Nephron progenitor cell (in vitro differentiated cells): ENCODE results near the gene DNAH9.

Source experiments
- DNase-seq: peaks from one replicate; pipeline ENCODE4 v3.0.0; 2021
- H3K27ac Mint-ChIP-seq: 2 replicates; pipeline ENCODE4 v1.8.0; 2021; ENCODE audit warnings: mild to moderate bottlenecking, moderate library complexity, mixed read lengths
- H3K27me3 Mint-ChIP-seq: 2 replicates; pipeline ENCODE4 v1.8.0; 2021; ENCODE audit warnings: mild to moderate bottlenecking, low read depth, mixed read lengths; ENCODE audit not compliant: poor library complexity
- H3K36me3 Mint-ChIP-seq: 2 replicates; pipeline ENCODE4 v1.8.0; 2021; ENCODE audit warnings: low read depth, mixed read lengths
- H3K4me1 Mint-ChIP-seq: 2 replicates; pipeline ENCODE4 v1.8.0; 2021; ENCODE audit warnings: mixed read lengths
- H3K4me3 Mint-ChIP-seq: 2 replicates; pipeline ENCODE4 v1.8.0; 2021; ENCODE audit warnings: mild to moderate bottlenecking, moderate library complexity, mixed read lengths
- H3K9me3 Mint-ChIP-seq: 2 replicates; pipeline ENCODE4 v1.8.0; 2021; ENCODE audit warnings: mild to moderate bottlenecking, moderate library complexity, mixed read lengths
- CTCF ChIP-seq: fragments of 200-600 bp; sonication (generic); IDR thresholded peaks from 2 replicates; pipeline ENCODE4 v1.5.0; 2021; ENCODE audit warnings: antibody characterized with exemption

The DNAH9 gene

DNA sequence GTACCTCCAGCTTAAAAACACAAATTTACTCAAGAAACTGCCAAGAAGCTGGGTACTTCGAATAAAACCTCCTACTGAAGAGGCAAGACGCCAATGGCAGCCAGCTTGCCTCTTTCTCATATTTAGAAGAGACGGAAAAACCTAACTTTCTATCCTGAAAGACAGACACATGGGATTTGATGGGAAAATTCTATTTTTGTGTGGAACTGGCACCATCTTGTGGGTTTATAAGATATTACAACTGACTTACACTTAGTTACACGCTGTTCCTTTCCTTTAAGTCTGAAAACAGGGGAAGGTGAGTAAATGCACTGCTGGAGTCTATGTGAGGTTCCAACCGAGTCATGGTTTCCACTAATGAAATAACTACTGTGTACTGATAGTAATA is 388.7 kb downstream of the DNAH9 start:
- no peak overlapping the region for H3K27ac Mint-ChIP-seq
- H3K4me3 Mint-ChIP-seq: no peak overlapping the region
- H3K9me3 Mint-ChIP-seq: no peaks in the 10 kb centered on the region
- no peaks in the 10 kb centered on the region for H3K27me3 Mint-ChIP-seq
- H3K4me1 Mint-ChIP-seq: peaks cover 7% of the 10 kb centered on the region
- peak; percentile 60 for TF ChIP-seq CTCF
- DNase-seq: peak; percentile 8
- peaks cover 56% of the 10 kb centered on the region for H3K36me3 Mint-ChIP-seq

DNA sequence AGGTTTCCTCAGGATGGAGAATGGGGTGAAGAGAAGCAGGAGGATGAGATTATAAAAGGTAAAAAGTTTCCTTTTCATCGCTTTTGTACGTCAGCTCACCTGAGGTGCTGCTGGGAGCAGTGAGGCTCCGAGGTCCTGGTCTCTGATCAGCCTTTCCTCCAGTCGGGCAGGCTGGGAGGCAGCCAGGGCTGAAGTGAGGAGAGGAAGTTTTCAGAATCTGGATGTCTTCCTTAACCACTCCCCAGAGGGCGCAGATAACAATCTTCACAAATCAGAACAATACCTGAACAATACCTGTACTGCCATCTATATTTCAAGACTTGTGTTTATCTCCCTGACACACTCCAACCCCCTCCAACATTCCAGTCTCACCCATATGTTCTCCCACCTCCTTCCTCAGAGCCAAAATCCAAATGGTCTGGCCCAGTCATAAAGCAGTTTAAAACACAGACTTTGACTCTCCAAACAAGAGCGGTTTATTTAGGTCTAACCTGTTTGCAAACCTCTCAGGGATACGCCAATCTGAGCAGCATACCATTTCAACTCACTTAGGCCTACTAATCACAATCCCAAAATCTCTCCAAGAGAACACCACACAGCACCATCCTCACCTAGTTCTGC is 392.2 kb downstream of the DNAH9 start:
- peaks cover 11% of the 10 kb centered on the region for H3K4me1 Mint-ChIP-seq
- no peak for TF ChIP-seq CTCF
- H3K36me3 Mint-ChIP-seq: peaks cover 49% of the 10 kb centered on the region
- peak overlapping the region; percentile 95 for H3K27ac Mint-ChIP-seq
- H3K27me3 Mint-ChIP-seq: no peaks in the 10 kb centered on the region
- no peak overlapping the region for H3K4me3 Mint-ChIP-seq
- DNase-seq: no peak
- H3K9me3 Mint-ChIP-seq: no peaks in the 10 kb centered on the region

DNA sequence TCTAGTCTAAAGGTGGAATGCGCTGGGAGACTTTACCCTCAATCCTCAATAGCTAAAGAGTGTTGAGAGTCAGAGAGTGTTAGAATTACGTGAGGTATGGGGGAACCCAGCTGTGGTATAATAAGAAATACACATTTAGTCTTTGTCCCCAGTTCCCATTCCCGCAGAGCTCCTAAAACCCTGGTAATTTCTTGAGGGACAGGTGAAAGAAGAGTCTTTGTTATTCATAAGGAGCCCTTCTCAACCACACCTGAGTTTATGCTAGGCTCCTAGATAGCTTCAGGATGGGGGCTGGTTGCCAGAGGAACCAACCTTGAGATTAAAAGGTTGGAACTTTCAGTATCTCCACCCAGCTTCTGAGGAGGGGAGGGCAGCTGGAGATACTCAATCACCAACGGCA is 393.2 kb downstream of the DNAH9 start:
- H3K27ac Mint-ChIP-seq: no peak overlapping the region
- peaks cover 16% of the 10 kb centered on the region for H3K4me1 Mint-ChIP-seq
- H3K4me3 Mint-ChIP-seq: no peak overlapping the region
- no peaks in the 10 kb centered on the region for H3K27me3 Mint-ChIP-seq
- DNase-seq: no peak
- peaks cover 49% of the 10 kb centered on the region for H3K36me3 Mint-ChIP-seq
- H3K9me3 Mint-ChIP-seq: no peaks in the 10 kb centered on the region
- no peak for TF ChIP-seq CTCF

DNA sequence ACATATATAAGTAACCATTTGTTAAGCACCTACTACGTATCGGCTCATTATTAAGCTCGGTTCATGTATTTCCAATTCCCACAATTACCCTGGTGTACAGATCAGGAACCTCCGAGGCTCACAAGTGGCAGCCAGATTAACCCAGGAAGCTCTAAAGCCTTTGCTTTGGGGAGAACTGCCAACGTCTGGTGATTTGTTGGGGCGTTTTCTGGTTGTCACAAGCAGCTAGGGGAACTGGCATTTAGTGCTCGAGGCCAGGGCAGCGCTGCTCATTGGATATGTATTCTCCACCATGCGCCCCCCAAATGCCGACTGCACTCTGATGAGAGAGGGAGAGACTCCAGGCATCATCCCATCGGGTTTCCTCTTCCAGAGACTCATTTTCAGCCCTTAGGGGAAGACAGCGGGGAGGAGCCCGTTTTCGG is 398.5 kb downstream of the DNAH9 start:
- H3K4me1 Mint-ChIP-seq: peaks cover 22% of the 10 kb centered on the region
- peak overlapping the region; percentile 90 for H3K4me3 Mint-ChIP-seq
- no peak for TF ChIP-seq CTCF
- no peaks in the 10 kb centered on the region for H3K9me3 Mint-ChIP-seq
- DNase-seq: no peak
- H3K36me3 Mint-ChIP-seq: peaks cover 15% of the 10 kb centered on the region
- peaks cover 4% of the 10 kb centered on the region for H3K27me3 Mint-ChIP-seq
- peak overlapping the region; percentile 43 for H3K27ac Mint-ChIP-seq

- TF ChIP-seq CTCF: no peak
- H3K27me3 Mint-ChIP-seq: peaks cover 4% of the 10 kb centered on the region
- H3K36me3 Mint-ChIP-seq: peaks cover 9% of the 10 kb centered on the region
- no peaks in the 10 kb centered on the region for H3K9me3 Mint-ChIP-seq
- peak within 1 kb of the TSS; percentile 97 for H3K27ac Mint-ChIP-seq
- peaks cover 22% of the 10 kb centered on the region for H3K4me1 Mint-ChIP-seq
- peak; percentile 97 for DNase-seq
- H3K4me3 Mint-ChIP-seq: peak within 1 kb of the TSS; percentile 90
Observed at GRCh38 chr17:11997147-11997971, 399.1 kb downstream of the DNAH9 start, which contains the start of gene ZNF18. ZNF18 (minus strand) TSS chr17:11997475; CDS start chr17:11992829, 4,646 bp downstream.

- H3K36me3 Mint-ChIP-seq: peaks cover 4% of the 10 kb centered on the region
- H3K27me3 Mint-ChIP-seq: peaks cover 4% of the 10 kb centered on the region
- H3K4me3 Mint-ChIP-seq: peak overlapping the region; percentile 90
- TF ChIP-seq CTCF: no peak
- peaks cover 22% of the 10 kb centered on the region for H3K4me1 Mint-ChIP-seq
- H3K27ac Mint-ChIP-seq: peak overlapping the region; percentile 97
- H3K9me3 Mint-ChIP-seq: no peaks in the 10 kb centered on the region
- no peak for DNase-seq
Observed at GRCh38 chr17:11997972-11998233, 399.6 kb downstream of the DNAH9 start.
